Stimulated activated CD8-positive, alpha-beta memory T cell treated with anti-CD3 and anti-CD28 coated beads, Interleukin-15, amount 100 ng/mL, for 1 hour (primary cell): ENCODE results near the gene CBR1.
"Not testable (repeated sequence)": the region's sequence is repeated elsewhere in the genome, so short reads cannot be mapped to it uniquely, and the experiment has no call there.

ENCODE experiments used
- DNase-seq: peaks from one replicate; pipeline ENCODE4 v3.0.0-alpha.2; 2020; ENCODE audit warnings: low read depth

Gene CBR1

DNA sequence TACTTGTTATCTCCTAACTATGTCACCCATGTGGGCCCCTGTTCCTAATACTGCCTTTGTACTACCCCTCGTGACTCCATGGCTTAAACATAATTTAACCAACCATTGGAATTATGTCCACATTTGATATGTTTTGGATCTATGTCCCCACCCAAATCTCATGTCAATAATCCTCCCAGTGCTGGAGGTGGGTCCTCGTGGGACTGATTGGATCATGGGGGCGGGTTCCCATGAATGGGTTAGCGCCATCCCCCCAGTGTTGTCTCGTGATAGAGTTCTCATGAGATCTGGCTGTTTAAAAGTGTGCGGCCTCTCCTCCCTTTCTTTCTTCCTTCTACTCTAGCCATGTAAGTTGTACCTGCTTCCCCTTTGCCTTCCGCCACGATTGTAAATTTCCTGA, 9.8 kb downstream of the CBR1 start:
- DNase-seq = no peak

GRCh38 chr21:36080386-36080785, 10.6 kb downstream of the CBR1 start:
- DNase-seq = no peak

- no peak for DNase-seq
These were observed 12.4 kb downstream of the CBR1 start for GRCh38 chr21:36082237-36082664.

GRCh38 chr21:36087362-36088138, 17.7 kb downstream of the CBR1 start:
- DNase-seq = no peak

- no peak for DNase-seq
These were observed 20.1 kb downstream of the CBR1 start for GRCh38 chr21:36089946-36090345.

DNA sequence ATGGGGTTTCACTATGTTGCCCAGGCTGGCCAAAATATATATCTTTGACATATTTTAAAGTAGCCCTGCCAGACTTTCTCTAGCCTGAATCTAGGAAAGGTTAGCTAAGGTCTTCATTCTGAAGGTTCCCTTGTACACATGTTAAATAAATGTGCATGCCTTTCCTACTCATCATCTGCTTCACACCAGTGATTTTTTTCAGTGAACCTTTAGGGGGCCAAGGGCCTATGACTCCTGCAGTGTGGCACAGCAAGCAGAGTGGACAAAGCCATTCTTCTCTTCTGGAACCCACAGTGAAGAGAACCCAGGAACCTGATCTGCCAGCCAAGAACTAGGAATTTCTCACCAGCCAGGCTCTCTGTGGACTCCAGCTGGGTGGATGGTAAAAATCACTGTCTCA, 22.9 kb downstream of the CBR1 start:
- DNase-seq = no peak

DNA sequence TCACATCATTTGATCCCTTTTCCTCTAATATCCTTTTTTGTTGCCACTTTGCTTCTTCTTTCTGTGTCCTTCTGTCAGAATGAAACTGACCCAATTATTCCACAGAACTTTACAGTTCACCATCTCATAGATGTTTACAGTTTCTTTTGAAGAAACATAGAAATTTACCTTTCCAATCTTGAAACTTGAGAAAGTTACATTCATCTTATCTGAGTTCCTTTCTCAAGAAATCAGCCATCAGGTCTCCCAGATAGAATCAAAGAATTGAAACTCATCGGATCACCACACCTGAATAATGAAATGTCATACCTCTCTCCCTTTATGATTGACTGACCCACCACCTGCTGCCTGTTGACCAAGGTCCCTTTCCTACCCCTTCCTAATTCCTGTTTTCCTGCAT, 23.7 kb downstream of the CBR1 start:
- DNase-seq = no peak

GRCh38 chr21:36096398-36097290, 26.8 kb downstream of the CBR1 start:
- no peak for DNase-seq

DNA sequence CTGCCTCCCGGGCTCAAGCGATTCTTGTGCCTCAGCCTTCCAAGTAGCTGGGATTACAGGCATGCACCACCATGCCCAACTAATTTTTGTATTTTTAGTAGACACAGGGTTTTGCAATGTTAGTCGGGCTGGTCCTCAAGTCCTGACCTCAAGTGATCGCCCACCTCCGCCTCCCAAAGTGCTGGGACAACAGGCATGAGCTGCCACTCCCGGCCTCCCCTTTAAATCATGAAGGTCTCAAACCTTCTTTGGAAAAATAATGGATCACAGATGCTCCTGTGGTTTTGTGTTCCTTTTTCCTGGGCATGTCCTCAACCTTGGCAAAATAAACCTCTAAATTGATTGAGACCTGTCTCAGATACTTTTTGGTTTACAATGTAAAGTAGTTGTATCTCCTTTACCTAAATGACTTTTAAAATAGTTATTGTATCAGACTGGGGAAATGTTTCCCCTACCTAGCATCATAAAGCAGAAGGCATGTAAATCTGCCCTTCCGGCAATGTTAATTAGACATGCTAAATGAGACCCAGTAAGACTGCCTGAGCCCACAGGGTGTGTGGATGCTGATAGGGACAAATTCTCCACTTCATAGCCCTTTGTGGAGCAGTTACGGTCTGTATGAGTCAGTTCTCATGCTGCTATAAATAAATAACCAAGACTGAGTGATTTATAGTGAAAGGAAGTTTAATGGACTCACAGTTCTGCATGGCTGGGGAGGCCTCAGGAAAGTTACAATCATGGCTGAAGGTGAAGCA, 27.8 kb downstream of the CBR1 start:
- DNase-seq = no peak

- no peak for DNase-seq
These were observed 28.3 kb downstream of the CBR1 start for GRCh38 chr21:36098182-36098532.

GRCh38 chr21:36099000-36099399, 29.2 kb downstream of the CBR1 start:
- DNase-seq = no peak

- not testable (repeated sequence) for DNase-seq
These were observed 29.9 kb downstream of the CBR1 start for GRCh38 chr21:36099695-36100211.

- DNase-seq = no peak
These were observed 31.3 kb downstream of the CBR1 start for GRCh38 chr21:36100971-36101641.

DNA sequence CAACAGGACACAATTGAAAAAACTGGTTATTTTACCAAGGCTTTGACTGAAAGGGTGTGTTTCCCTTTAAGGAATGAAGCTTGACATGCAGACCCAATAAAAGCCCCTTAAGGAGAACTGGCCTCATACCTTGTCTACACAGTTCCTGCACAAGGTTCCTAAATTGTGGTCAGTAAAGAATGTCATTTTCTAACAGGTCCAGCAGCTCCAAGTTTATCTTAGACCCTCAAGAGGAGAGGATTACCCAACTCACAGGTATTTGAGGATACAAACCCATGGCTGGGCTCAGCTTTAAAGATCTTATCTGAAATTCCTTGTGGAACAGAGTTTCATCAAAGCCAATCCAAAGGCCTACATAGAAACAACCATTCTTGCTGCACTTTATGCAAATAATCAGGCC, 33.6 kb downstream of the CBR1 start:
- no peak for DNase-seq

DNA sequence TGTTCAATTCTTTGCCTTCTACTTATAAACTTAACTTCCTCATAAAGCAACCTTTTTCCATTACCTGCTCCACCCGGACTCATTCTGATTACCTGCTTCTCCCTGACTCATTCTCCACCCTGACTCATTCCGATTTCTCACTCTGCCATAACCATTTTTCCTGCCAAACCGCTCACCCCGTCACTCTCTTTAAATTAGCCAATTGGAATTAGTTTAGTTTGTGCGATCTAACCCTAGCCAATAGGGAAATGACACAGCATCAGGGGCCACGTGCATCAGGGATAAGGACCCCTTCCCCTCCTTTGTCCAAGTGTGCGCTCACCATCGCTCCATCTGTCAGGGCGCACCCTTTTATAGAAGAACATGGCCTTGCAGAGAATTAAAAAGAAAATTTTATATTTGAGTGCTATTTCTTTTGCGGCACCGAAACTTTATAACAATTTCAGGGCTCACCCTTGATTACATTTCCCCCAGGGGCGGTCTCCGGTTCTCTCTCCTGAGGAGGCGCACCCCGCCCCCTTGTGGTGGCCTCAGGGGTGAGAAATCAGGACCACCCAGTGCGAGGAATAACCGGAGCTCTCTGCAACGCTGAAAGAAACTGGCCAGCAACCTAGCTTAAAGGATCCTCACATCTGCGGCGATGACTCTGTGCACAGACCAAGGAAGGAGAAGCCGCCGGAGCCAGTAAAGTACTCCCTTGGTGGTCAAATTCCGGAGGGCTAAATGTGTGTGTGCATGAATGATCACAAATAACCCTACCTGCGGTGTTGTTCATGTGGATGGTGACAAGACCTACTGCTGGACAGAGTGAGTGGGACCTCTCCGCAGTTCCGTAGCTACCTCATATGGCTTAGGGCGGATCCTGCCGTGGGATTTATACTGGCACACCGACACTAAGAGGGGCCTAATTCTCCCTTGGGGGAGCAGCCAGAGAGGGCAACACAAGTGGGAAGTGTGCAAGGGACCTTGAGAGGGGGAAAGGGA, 34.8 kb downstream of the CBR1 start:
- DNase-seq = peak; percentile 43

DNA sequence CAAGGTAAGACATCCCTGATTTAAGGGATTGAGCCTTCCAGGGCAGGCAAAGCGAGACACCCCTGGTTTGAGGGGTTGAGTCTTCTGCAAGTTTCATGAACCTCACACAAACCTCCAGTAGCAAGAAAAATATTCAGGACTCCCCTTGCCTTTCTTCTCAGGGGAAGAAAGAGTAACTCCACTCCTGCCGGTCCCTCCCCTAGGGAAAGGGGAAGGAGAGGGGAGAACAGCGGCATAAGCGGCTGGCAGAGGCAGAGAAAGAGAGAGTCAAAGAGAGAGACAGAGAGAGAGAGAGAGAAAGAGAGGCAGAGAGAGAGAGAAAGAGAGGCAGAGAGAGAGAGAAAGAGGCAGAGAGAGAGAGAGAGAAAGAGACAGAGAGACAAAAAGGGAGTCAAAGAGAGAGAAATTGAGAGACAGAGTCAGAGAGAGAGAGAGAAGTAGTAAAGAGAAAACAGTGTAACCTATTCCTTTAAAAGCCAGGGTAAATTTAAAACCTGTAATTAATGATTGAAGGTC, 35.6 kb downstream of the CBR1 start:
- no peak for DNase-seq

DNA sequence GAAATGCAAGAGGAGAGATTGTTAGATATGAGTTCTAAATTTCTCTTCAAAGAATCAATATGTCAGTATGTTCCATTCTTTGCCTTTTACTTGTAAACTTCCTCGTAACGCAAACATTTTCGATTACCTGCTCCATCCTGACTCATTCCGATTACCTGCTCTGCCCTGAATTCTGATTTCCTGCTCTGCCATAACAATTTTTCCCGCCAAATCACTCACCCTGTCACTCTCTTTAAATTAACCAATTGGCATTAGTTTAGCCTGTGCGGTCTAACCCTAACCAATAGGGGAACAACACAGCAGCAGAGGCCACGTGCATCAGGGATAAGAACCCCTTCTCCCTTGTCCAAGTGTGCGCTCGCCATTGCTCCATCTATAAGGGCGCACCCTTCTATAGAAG, 40.0 kb downstream of the CBR1 start:
- DNase-seq = no peak

GRCh38 chr21:36111238-36111637, 41.4 kb downstream of the CBR1 start:
- no peak for DNase-seq

- DNase-seq = no peak
These were observed 44.0 kb downstream of the CBR1 start for GRCh38 chr21:36113647-36114428.
